ENCODE results near the gene GDPD5. TPM values are rescaled to one million over a fixed set of nuclear protein-coding genes. Genes with fewer than 3 reads are reported as not detected.

The GDPD5 gene
- total RNA-seq, 1 experiment from 2014 or later = 12.2 TPM

GRCh38 chr11:75554258-75555022 lies 28.7 kb upstream of the GDPD5 start (continued):
- no peak for TF ChIP-seq ZBTB43 (CRISPR knock-in tag; IDR thresholded peaks at IDR 0.05)
- no peak for TF ChIP-seq EMX1 (CRISPR knock-in tag; IDR thresholded peaks at IDR 0.05)
- no peak for TF ChIP-seq ARID4B (CRISPR knock-in tag; IDR thresholded peaks at IDR 0.05; ENCODE audit: borderline replicate concordance)
- no peak for TF ChIP-seq ELF4 (CRISPR knock-in tag; IDR thresholded peaks at IDR 0.05; ENCODE audit: low read depth)
- no peak for TF ChIP-seq ZMAT4 (CRISPR knock-in tag; IDR thresholded peaks at IDR 0.05)
- peak; percentile 74 for TF ChIP-seq NFYB (CRISPR knock-in tag; conservative IDR thresholded peaks at IDR 0.05; ENCODE audit: low read depth)
- TF ChIP-seq MYBL2 (CRISPR knock-in tag; IDR thresholded peaks at IDR 0.05) = no peak
- 0 out of 2 replicates have a peak, but pooled peaks have one; percentile 17 for TF ChIP-seq E2F5 (CRISPR knock-in tag; IDR thresholded peaks at IDR 0.05)
- TF ChIP-seq ESRRA (CRISPR knock-in tag; IDR thresholded peaks at IDR 0.05; ENCODE audit: borderline replicate concordance) = no peak
- TF ChIP-seq FOXP1 (CRISPR knock-in tag; IDR thresholded peaks at IDR 0.05; ENCODE audit: borderline replicate concordance) = no peak
- TF ChIP-seq IRF1 (CRISPR knock-in tag; IDR thresholded peaks at IDR 0.05) = no peak
- TF ChIP-seq ZSCAN18 (CRISPR knock-in tag; IDR thresholded peaks at IDR 0.05) = no peak
- no peak for TF ChIP-seq E2F1 (CRISPR knock-in tag; IDR thresholded peaks at IDR 0.05)
- TF ChIP-seq FOXP4 (CRISPR knock-in tag; IDR thresholded peaks at IDR 0.05) = no peak
- no peak for TF ChIP-seq SOX15 (CRISPR knock-in tag; IDR thresholded peaks at IDR 0.05)
- peak; percentile 56; the same call in 1 of the 2 replicates for TF ChIP-seq ZBTB21 (CRISPR knock-in tag; IDR thresholded peaks at IDR 0.05; ENCODE audit: borderline replicate concordance)
- TF ChIP-seq MAX (CRISPR knock-in tag; IDR thresholded peaks at IDR 0.05) = peak; percentile 60; the same call in 1 of the 2 replicates
- TF ChIP-seq AFF4 (CRISPR knock-in tag; IDR thresholded peaks at IDR 0.05; ENCODE audit: borderline replicate concordance) = no peak; the same call in 1 of the 2 replicates
- no peak for TF ChIP-seq USF1 (CRISPR knock-in tag; IDR thresholded peaks at IDR 0.05)
